A673 (cell line): ENCODE measurements around the gene CXCR5. TPM values are rescaled to one million over a fixed set of nuclear protein-coding genes. Genes with fewer than 3 reads are reported as not detected.

Experiments
- BruUV-seq: library from RNA; stranded (reverse); fragments of 400-500 nt; replicated peaks from 2 replicates; lab custom pipeline; 2021; lab: Mats Ljungman, UMichigan
- CTCF ChIA-PET: fragments of 300-600 bp; sonication (Branson Sonifier 250); formaldehyde crosslinking; loops from one replicate; lab custom pipeline; 2022; ENCODE audit warnings: antibody characterized with exemption; lab: Charles Lee
- POLR2A ChIA-PET: fragments of 300-600 bp; sonication (Branson Sonifier 250); formaldehyde crosslinking; loops from one replicate; lab custom pipeline; 2022; ENCODE audit warnings: antibody characterized with exemption; ENCODE audit not compliant: low non-redundant PET; lab: Charles Lee
- DNase-seq: peaks from one replicate; pipeline ENCODE4 v3.0.0-alpha.2; 2015; ENCODE audit warnings: low spot score
- H3K27ac ChIP-seq: fragments of 200-600 bp; sonication (generic); 2 replicates; pipeline ENCODE4 v1.5.1; 2016; ENCODE audit warnings: mixed run types, low read depth, mild to moderate bottlenecking, mixed read lengths, antibody characterized with exemption, low read length; ENCODE audit not compliant: poor library complexity, severe bottlenecking
- H3K27me3 ChIP-seq: fragments of 200-600 bp; sonication (generic); replicated peaks from 2 replicates; pipeline ENCODE4 v1.6.1; 2017; ENCODE audit warnings: mixed run types, low read depth, mild to moderate bottlenecking, mixed read lengths, antibody characterized with exemption, low read length; ENCODE audit not compliant: insufficient read depth, poor library complexity
- H3K36me3 ChIP-seq: fragments of 200-600 bp; sonication (generic); 2 replicates; pipeline ENCODE4 v1.6.1; 2016; ENCODE audit warnings: mixed run types, mild to moderate bottlenecking, mixed read lengths, antibody characterized with exemption, low read length; ENCODE audit not compliant: insufficient read depth, poor library complexity, severe bottlenecking
- H3K4me1 ChIP-seq: fragments of 200-600 bp; sonication (generic); 2 replicates; pipeline ENCODE4 v1.6.1; 2017; ENCODE audit warnings: mixed run types, mild to moderate bottlenecking, mixed read lengths, antibody characterized with exemption, low read length; ENCODE audit not compliant: insufficient read depth, poor library complexity, severe bottlenecking
- H3K4me3 ChIP-seq: fragments of 200-600 bp; sonication (generic); 2 replicates; pipeline ENCODE4 v1.5.1; 2016; ENCODE audit warnings: low read depth, mixed run types, mild to moderate bottlenecking, mixed read lengths, low read length; ENCODE audit not compliant: poor library complexity, severe bottlenecking
- H3K9me3 ChIP-seq: fragments of 200-600 bp; sonication (generic); 2 replicates; pipeline ENCODE4 v1.6.1; 2016; ENCODE audit warnings: mixed run types, low read depth, mild to moderate bottlenecking, mixed read lengths, antibody characterized with exemption, low read length; ENCODE audit not compliant: poor library complexity, severe bottlenecking
- EZH2 ChIP-seq: fragments of 200-600 bp; sonication (generic); IDR thresholded peaks from 2 replicates; pipeline ENCODE4 v1.6.1; 2017; ENCODE audit warnings: borderline replicate concordance, low read depth, mild to moderate bottlenecking, mixed read lengths, antibody characterized with exemption, low read length; ENCODE audit not compliant: poor library complexity, severe bottlenecking
- intact Hi-C: fragments of 100-400 bp; cut with micrococcal nuclease; formaldehyde crosslinking; loops from one replicate; pipeline ENCODE4 v1.10.0; 2022; ENCODE audit not compliant: unreplicated experiment
- total RNA-seq: library from RNA; stranded (reverse); gene quantifications from 2 replicates; pipeline ENCODE4 v1.2.3, GENCODE V29; 2021
- TF ChIP-seq, protein P1 (sequence below): fragments of 300-800, 200-600 bp; sonication (generic); conservative IDR thresholded peaks from 2 replicates; pipeline ENCODE4 v1.5.1; 2017; ENCODE audit warnings: low read depth, mild to moderate bottlenecking, antibody characterized with exemption, low read length, moderate library complexity, mixed read lengths

The CXCR5 gene
- total RNA-seq, 1 experiment from 2014 or later = not detected

- H3K4me1 ChIP-seq = no peaks in the 10 kb centered on the region
- H3K27ac ChIP-seq = no peak overlapping the region
Observed at GRCh38 chr11:118897721-118898310, 14.1 kb downstream of the CXCR5 start.

GRCh38 chr11:118898400-118899295 lies 15.0 kb downstream of the CXCR5 start:
- Histone ChIP-seq H3K36me3 (peaks cover 49% of the 10 kb centered on the region), H3K27ac (no peak overlapping the region), H3K4me3 (no peak overlapping the region), H3K9me3 (no peaks in the 10 kb centered on the region), H3K27me3 (no peaks in the 10 kb centered on the region), H3K4me1 (no peaks in the 10 kb centered on the region)
- POLR2A ChIA-PET = no interaction called here
- intact Hi-C loops = no loop called here
- CTCF ChIA-PET = no interaction called here
- no peak for DNase-seq
- no TSS peak for BruUV-seq
- no peak for TF ChIP-seq EZH2
- TF ChIP-seq, protein P1, sequence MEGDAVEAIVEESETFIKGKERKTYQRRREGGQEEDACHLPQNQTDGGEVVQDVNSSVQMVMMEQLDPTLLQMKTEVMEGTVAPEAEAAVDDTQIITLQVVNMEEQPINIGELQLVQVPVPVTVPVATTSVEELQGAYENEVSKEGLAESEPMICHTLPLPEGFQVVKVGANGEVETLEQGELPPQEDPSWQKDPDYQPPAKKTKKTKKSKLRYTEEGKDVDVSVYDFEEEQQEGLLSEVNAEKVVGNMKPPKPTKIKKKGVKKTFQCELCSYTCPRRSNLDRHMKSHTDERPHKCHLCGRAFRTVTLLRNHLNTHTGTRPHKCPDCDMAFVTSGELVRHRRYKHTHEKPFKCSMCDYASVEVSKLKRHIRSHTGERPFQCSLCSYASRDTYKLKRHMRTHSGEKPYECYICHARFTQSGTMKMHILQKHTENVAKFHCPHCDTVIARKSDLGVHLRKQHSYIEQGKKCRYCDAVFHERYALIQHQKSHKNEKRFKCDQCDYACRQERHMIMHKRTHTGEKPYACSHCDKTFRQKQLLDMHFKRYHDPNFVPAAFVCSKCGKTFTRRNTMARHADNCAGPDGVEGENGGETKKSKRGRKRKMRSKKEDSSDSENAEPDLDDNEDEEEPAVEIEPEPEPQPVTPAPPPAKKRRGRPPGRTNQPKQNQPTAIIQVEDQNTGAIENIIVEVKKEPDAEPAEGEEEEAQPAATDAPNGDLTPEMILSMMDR = no peak

More at GRCh38 chr11:118897721-118898310, 14.1 kb downstream of the CXCR5 start:
- Histone ChIP-seq H3K27me3 (no peaks in the 10 kb centered on the region), H3K4me3 (no peak overlapping the region), H3K36me3 (peaks cover 42% of the 10 kb centered on the region), H3K9me3 (no peaks in the 10 kb centered on the region)
- ChIA-PET CTCF (no interaction called here), POLR2A (no interaction called here)
- TF ChIP-seq, protein P1 = no peak
- no peak for TF ChIP-seq EZH2
- no peak for DNase-seq
- intact Hi-C loops = no loop called here
- no TSS peak for BruUV-seq

- BruUV-seq = no TSS peak
- H3K4me1 ChIP-seq = no peaks in the 10 kb centered on the region
- no peak overlapping the region for H3K27ac ChIP-seq
- H3K27me3 ChIP-seq = no peaks in the 10 kb centered on the region
- ChIA-PET POLR2A (no interaction called here), CTCF (no interaction called here)
- H3K4me3 ChIP-seq = no peak overlapping the region
- no peak for DNase-seq
- H3K36me3 ChIP-seq = peaks cover 53% of the 10 kb centered on the region
- H3K9me3 ChIP-seq = no peaks in the 10 kb centered on the region
- intact Hi-C loops = no loop called here
- TF ChIP-seq, protein P1 = no peak
- TF ChIP-seq EZH2 = no peak
Observed at GRCh38 chr11:118899296-118899688, 15.6 kb downstream of the CXCR5 start.
